ENCODE measurements around the gene APOL4. TPM values are rescaled to one million over a fixed set of nuclear protein-coding genes. Genes with fewer than 3 reads are reported as not detected.
"Not testable (repeated sequence)": the region's sequence is repeated elsewhere in the genome, so short reads cannot be mapped to it uniquely, and the experiment has no call there.

APOL4 gene
- total RNA-seq (2014; rRNA removed; shearing (Covaris generic)), result not detected in 2 replicates
- 0.02 TPM in 1 of 2 replicates, not detected in the other for polyA plus RNA-seq (2015; cell fraction: cytosol; rRNA removed)
- polyA plus RNA-seq (2015; cell fraction: nucleus; rRNA removed), result not detected in 2 replicates

- DNase-seq (ENCODE audit: low read depth), result no peak
These were observed at the start of gene APOL4 for GRCh38 chr22:36201630-36202319. Gene APOL4, minus strand, starts transcription at chr22:36201809. Its CDS starts 75 bp downstream, at chr22:36201734.

- not testable (repeated sequence) for DNase-seq (ENCODE audit: low read depth)
These were observed 48.8 kb upstream of the APOL4 start for GRCh38 chr22:36250292-36250960.

- no peak for DNase-seq (ENCODE audit: low read depth)
These were observed 47.6 kb upstream of the APOL4 start for GRCh38 chr22:36249160-36249559.

GRCh38 chr22:36247955-36248354, 46.3 kb upstream of the APOL4 start:
- DNase-seq (ENCODE audit: low read depth), result no peak

GRCh38 chr22:36246718-36247117, 45.1 kb upstream of the APOL4 start:
- DNase-seq (ENCODE audit: low read depth), result no peak

GRCh38 chr22:36245805-36246356, 44.3 kb upstream of the APOL4 start:
- DNase-seq (ENCODE audit: low read depth), result no peak

- no peak for DNase-seq (ENCODE audit: low read depth)
These were observed 43.1 kb upstream of the APOL4 start for GRCh38 chr22:36244522-36245391.

GRCh38 chr22:36243986-36244385, 42.4 kb upstream of the APOL4 start:
- no peak for DNase-seq (ENCODE audit: low read depth)

GRCh38 chr22:36239401-36240171, 38.0 kb upstream of the APOL4 start, which contains the start of gene APOL2:
Gene APOL2, minus strand, starts transcription at chr22:36239527. Its CDS starts 6,365 bp downstream, at chr22:36233162.
- peak; percentile 95 for DNase-seq (ENCODE audit: low read depth)

- no peak for DNase-seq (ENCODE audit: low read depth)
These were observed 37.5 kb upstream of the APOL4 start for GRCh38 chr22:36239150-36239400.

- DNase-seq (ENCODE audit: low read depth), result no peak
These were observed 37.0 kb upstream of the APOL4 start for GRCh38 chr22:36238373-36239149.

- no peak for DNase-seq (ENCODE audit: low read depth)
These were observed 36.1 kb upstream of the APOL4 start for GRCh38 chr22:36237462-36238372.

GRCh38 chr22:36236388-36237319, 35.0 kb upstream of the APOL4 start:
- DNase-seq (ENCODE audit: low read depth), result no peak

GRCh38 chr22:36235585-36235984, 34.0 kb upstream of the APOL4 start:
- DNase-seq (ENCODE audit: low read depth), result no peak

- DNase-seq (ENCODE audit: low read depth), result no peak
These were observed 33.3 kb upstream of the APOL4 start for GRCh38 chr22:36234919-36235318.

- DNase-seq (ENCODE audit: low read depth), result no peak
These were observed 32.6 kb upstream of the APOL4 start for GRCh38 chr22:36234213-36234612.

GRCh38 chr22:36233796-36234195, 32.2 kb upstream of the APOL4 start:
- no peak for DNase-seq (ENCODE audit: low read depth)
